Thymus (tissue), 11 donors: ENCODE measurements around the gene DCTPP1. TPM values are rescaled to one million over a fixed set of nuclear protein-coding genes. Genes with fewer than 3 reads are reported as not detected.
A peak's percentile ranks its signal among the peaks of the same experiment; 100 is the strongest.

ENCODE experiments used
- DNase-seq, 9 donors: peaks; one replicate each; pipeline ENCODE4 v3.0.0-alpha.2; 2013; ENCODE audit warnings: low spot score in 9 of 9, low read depth in 6 of 9, missing footprints in 1 of 9
- H3K27ac ChIP-seq, 2 donors: one replicate each; pipeline ENCODE4 v1.5.1; 2013; ENCODE audit warnings: control low read depth in 1 of 2, low read depth in 1 of 2, low read length in 1 of 2, mild to moderate bottlenecking in 1 of 2, moderate library complexity in 1 of 2
- H3K27me3 ChIP-seq, 2 donors: one replicate each; pipeline ENCODE4 v1.5.1; 2013; ENCODE audit warnings: low read length in 1 of 2; ENCODE audit not compliant: control insufficient read depth in 2 of 2, insufficient read depth in 1 of 2
- H3K36me3 ChIP-seq, 2 donors: one replicate each; pipeline ENCODE4 v1.5.1; 2013; ENCODE audit warnings: low read length in 1 of 2, mild to moderate bottlenecking in 1 of 2, moderate library complexity in 1 of 2; ENCODE audit not compliant: control insufficient read depth in 2 of 2, insufficient read depth in 2 of 2
- H3K4me1 ChIP-seq, 2 donors: one replicate each; pipeline ENCODE4 v1.5.1; 2013; ENCODE audit warnings: low read length in 2 of 2; ENCODE audit not compliant: control insufficient read depth in 2 of 2, insufficient read depth in 2 of 2
- H3K4me3 ChIP-seq, 2 donors: one replicate each; pipeline ENCODE4 v1.5.1; 2013; ENCODE audit warnings: low read length in 2 of 2, control low read depth in 1 of 2, mild to moderate bottlenecking in 1 of 2
- H3K9me3 ChIP-seq, 2 donors: one replicate each; pipeline ENCODE4 v1.5.1; 2013; ENCODE audit warnings: low read length in 1 of 2, mild to moderate bottlenecking in 1 of 2; ENCODE audit not compliant: control insufficient read depth in 2 of 2, insufficient read depth in 1 of 2
- WGBS: extraction: QIAGEN DNeasy Blood & Tissue Kit; methylation state at CpG from one replicate; pipeline ENCODE4 v1.1.7; 2013; 5-methylcytosine and 5-hydroxymethylcytosine counted together
- polyA plus RNA-seq: library from polyadenylated mRNA; stranded (reverse); fragments of 200-250 nt; gene quantifications from one replicate; pipeline ENCODE4 v1.2.3, GENCODE V29; 2013
- total RNA-seq: library from RNA; stranded (reverse); fragments of 120-200 nt; gene quantifications from one replicate; pipeline ENCODE4 v1.2.4, GENCODE V29; 2013
- donor health status: healthy.

DCTPP1 gene
- total and polyA plus RNA-seq, 2 donors, result 20.6 to 27.4 TPM

DNA sequence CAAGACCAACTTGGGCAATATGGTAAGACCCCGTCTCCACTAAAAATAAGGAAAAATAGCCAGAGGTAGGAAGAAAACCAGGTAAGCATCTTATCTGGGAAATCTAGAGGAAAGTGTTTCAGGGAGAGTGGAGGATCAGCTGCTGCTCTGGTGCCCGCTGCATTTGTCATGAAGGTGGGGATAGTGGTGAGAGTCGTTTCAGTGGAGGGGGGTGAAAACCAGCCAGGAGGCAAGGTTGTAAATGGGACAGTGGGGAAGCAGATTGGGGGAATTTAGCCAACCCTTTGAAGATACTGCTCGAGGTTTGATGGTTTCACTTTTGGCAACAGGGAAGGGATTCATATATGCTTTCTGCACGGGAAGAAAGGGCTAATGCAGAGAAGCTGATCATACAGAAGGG is 8.8 kb downstream of the DCTPP1 start:
- DNase-seq, result no peak
- WGBS, result 89% methylated on average over 5 of the region's 5 CpGs
- peaks cover 6 to 11% of the 10 kb centered on the region in 2 donors for H3K4me1 ChIP-seq
- no peaks in the 10 kb centered on the region for H3K27me3 ChIP-seq
- no peak overlapping the region for H3K4me3 ChIP-seq
- H3K27ac ChIP-seq, result no peak overlapping the region
- peaks cover 30 to 40% of the 10 kb centered on the region in 2 donors for H3K36me3 ChIP-seq
- H3K9me3 ChIP-seq, result no peaks in the 10 kb centered on the region

- H3K27me3 ChIP-seq, result no peaks in the 10 kb centered on the region
- H3K36me3 ChIP-seq, result peaks cover 20 to 23% of the 10 kb centered on the region in 2 donors
- H3K4me1 ChIP-seq, result peaks cover 6 to 11% of the 10 kb centered on the region in 2 donors
- no peaks in the 10 kb centered on the region for H3K9me3 ChIP-seq
- no peak for DNase-seq
- peak overlapping the region; percentile 72 to 87 for H3K27ac ChIP-seq
- H3K4me3 ChIP-seq, result peak overlapping the region; percentile 53 to 63
- WGBS, result 76% methylated on average over 31 of the region's 31 CpGs
Measured at GRCh38 chr16:30418350-30419181, 11.3 kb downstream of the DCTPP1 start.

DNA sequence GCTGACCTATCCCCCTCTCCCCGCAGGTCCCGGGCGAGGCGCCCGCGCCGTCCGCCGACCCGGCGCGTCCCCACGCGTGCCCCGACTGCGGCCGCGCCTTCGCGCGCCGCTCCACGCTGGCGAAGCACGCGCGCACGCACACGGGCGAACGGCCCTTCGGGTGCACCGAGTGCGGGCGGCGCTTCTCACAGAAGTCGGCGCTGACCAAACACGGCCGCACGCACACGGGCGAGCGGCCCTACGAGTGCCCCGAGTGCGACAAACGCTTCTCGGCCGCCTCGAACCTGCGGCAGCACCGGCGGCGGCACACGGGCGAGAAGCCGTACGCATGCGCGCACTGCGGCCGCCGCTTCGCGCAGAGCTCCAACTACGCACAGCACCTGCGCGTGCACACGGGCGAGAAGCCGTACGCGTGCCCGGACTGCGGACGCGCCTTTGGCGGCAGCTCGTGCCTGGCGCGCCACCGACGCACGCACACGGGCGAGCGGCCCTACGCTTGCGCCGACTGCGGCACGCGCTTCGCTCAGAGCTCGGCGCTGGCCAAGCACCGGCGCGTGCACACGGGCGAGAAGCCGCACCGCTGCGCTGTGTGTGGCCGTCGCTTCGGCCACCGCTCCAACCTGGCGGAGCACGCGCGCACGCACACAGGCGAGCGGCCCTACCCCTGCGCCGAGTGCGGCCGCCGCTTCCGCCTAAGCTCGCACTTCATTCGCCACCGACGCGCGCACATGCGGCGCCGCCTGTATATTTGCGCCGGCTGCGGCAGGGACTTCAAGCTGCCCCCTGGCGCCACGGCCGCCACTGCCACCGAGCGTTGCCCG is 12.1 kb downstream of the DCTPP1 start:
- peak overlapping the region; percentile 53 to 63 for H3K4me3 ChIP-seq
- H3K36me3 ChIP-seq, result peaks cover 16 to 23% of the 10 kb centered on the region in 2 donors
- DNase-seq, result peak; percentile 81 to 96 (median 89)
- no peaks in the 10 kb centered on the region for H3K9me3 ChIP-seq
- H3K27ac ChIP-seq, result peak overlapping the region; percentile 72 to 87
- no peaks in the 10 kb centered on the region for H3K27me3 ChIP-seq
- under 1% methylated on average over 140 of the region's 140 CpGs for WGBS
- H3K4me1 ChIP-seq, result peaks cover 6 to 11% of the 10 kb centered on the region in 2 donors

DNA sequence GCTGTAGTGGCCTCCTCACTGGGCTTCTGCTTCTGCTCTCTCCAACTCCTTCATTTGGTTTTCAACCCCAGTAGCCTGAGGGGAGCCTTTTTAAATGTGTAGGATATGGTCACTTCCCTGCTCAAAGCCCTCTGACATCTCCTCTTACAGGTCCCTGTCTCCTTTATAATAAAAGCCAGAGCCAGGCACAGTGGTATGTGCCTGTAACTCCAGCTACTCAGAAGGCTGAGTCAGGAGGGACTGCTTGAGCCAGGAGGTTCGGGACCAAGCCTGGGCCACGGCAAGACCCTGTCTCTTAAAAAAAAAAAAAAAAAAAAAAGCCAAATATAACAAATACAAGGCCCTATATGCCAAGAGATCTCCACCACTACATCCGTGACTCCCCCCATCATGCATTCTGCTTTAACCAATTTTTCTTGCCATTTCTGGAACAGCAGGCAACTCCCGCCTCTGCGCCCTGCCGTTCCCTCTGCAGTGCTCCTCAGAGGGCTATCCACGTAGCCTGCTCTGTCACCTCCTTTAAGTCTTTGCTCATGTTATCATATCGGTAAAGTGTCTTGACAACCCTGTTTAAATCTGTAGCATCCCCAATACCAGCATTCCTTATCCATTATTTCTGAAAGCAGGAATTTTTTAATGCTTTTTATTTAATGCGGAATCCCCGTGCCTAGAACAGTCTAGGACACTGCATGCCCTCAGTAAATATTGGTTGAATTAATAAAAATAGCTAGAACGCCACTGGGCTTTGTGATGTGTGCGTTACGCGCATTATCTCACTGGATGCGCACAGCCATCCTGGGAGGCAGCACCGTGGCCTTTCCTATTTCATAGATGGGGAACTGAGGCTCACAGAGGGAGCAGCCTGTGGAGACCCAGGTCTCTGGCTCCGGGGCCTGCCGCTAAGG is 13.0 kb downstream of the DCTPP1 start:
- Histone ChIP-seq H3K27me3 (no peaks in the 10 kb centered on the region), H3K9me3 (no peaks in the 10 kb centered on the region), H3K27ac (peak overlapping the region in 1 of 2 donors; percentile 87), H3K4me3 (peak overlapping the region; percentile 53 to 63), H3K4me1 (peaks cover 6 to 11% of the 10 kb centered on the region in 2 donors), H3K36me3 (peaks cover 12 to 20% of the 10 kb centered on the region in 2 donors)
- 79% methylated on average over 18 of the region's 18 CpGs for whole genome bisulfite sequencing
- DNase-seq, result no peak

DNA sequence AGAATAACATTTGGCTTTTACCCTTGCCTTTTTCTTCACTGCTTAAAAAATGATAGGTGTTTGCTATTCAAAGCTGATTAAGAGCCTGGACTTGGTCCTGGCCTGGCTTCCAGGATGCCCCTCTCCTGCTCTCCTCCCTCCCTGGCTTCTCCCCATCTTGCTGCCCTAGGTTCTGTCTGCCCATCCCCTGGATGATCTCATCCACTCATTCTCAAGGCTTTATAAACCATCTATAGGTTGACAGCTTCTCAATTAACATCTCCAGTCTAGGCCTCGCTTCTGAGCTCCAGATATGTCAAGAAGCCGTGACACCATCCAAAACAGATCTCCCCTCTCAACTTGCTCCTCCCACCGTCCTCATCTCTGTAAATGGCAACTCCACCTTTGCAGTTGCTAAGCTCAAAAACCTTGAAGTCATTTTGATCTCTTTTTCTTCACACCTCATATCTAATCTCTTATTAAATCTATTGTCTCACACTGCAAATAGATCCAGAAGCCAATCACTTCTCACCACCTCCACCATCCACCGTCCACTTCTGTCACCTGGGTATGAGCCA is 13.7 kb downstream of the DCTPP1 start:
- no peaks in the 10 kb centered on the region for H3K9me3 ChIP-seq

DNA sequence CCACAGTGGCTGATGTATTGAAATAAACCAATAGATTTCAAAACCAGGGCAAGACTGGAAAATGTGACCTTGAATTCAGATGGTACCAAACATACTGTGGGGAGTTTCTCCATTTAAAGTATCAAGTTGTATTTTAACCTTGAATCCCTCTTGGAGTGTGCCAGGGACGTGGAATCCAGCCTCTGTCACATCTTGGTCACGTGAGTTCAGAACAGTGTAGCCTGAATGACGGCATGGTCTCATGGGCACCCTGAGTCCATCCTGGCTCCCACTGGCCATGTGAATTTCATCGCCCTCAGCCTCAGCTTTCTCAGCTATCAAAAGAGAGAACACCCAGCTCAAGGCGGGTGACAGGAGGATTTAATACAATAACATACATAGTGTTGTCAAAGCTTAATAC is 15.7 kb downstream of the DCTPP1 start:
- H3K27ac ChIP-seq, result no peak overlapping the region
- H3K4me1 ChIP-seq, result peaks cover 9 to 18% of the 10 kb centered on the region in 2 donors
- H3K36me3 ChIP-seq, result peaks cover 3 to 20% of the 10 kb centered on the region in 2 donors
- no peak for DNase-seq
- H3K27me3 ChIP-seq, result no peaks in the 10 kb centered on the region
- H3K9me3 ChIP-seq, result no peaks in the 10 kb centered on the region
- 97% methylated on average over 5 of the region's 5 CpGs for WGBS
- no peak overlapping the region for H3K4me3 ChIP-seq

More for the DNA sequence above, 13.7 kb downstream of the DCTPP1 start:
- H3K4me3 ChIP-seq, result no peak overlapping the region
- peaks cover 9 to 19% of the 10 kb centered on the region in 2 donors for H3K36me3 ChIP-seq
- peaks cover 6 to 11% of the 10 kb centered on the region in 2 donors for H3K4me1 ChIP-seq
- no peak for DNase-seq
- no peaks in the 10 kb centered on the region for H3K27me3 ChIP-seq
- WGBS, result 97% methylated on average over 4 of the region's 4 CpGs
- no peak overlapping the region for H3K27ac ChIP-seq

DNA sequence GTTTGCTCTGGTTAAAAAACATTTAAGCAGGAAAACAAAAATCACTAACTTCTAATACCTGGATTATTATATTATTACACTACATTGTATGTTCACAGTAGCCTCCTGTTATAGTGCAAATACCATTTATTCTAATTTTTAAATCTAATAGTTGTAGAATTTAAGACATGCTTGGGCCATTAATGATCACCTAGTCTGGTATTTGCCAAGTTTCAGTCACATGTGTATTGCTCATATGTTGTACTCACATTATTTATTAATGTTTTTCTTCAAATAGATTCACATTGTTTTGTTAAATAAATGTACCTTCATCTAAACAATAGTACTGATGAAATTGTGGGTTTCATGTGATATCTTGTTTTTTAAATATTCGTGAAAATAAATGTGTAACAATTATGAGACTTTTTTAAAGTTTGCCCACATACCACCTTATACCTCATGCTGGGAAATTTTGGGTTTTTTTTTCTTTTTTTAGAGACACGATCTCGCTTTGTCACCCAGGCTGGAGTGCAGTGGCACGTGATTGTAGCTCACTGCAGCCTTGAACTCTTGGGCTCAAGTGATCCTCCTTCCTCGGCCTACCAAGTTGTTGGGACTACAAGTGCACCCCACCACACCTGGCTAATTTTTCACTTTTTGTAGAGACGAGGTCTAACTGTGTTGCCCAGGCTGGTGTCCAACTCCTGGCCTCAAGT is 16.6 kb downstream of the DCTPP1 start:
- Histone ChIP-seq H3K27me3 (no peaks in the 10 kb centered on the region), H3K4me3 (no peak overlapping the region), H3K36me3 (peaks cover 3 to 20% of the 10 kb centered on the region in 2 donors), H3K27ac (no peak overlapping the region), H3K4me1 (peaks cover 11 to 16% of the 10 kb centered on the region in 2 donors), H3K9me3 (no peaks in the 10 kb centered on the region)
- DNase-seq, result no peak
- 98% methylated on average over 6 of the region's 6 CpGs for WGBS
